Measurements from ENCODE around the gene HERPUD1.

- TF ChIP-seq FOXS1 (CRISPR knock-in tag; IDR thresholded peaks at IDR 0.05) (no peak), RNF2 (IDR thresholded peaks at IDR 0.05; ENCODE audit: borderline replicate concordance, low read depth) (no peak), CTCF (IDR thresholded peaks at IDR 0.05) (no peak), EP300 (IDR thresholded peaks at IDR 0.05) (no peak), PHF8 (IDR thresholded peaks at IDR 0.05; ENCODE audit: borderline replicate concordance, low read depth) (no peak), POLR2A (IDR thresholded peaks at IDR 0.05; ENCODE audit: low read length) (no peak), FOSL2 (IDR thresholded peaks at IDR 0.05) (no peak), FOSL2 (CRISPR knock-in tag; IDR thresholded peaks at IDR 0.05) (no peak), MYC (IDR thresholded peaks at IDR 0.05; ENCODE audit: borderline replicate concordance, low read length) (no peak), RAD21 (conservative IDR thresholded peaks at IDR 0.05 in 1 of 2, IDR thresholded peaks at IDR 0.05 in 1 of 2) (no peak), PBX3 (IDR thresholded peaks at IDR 0.05) (no peak), RFX5 (IDR thresholded peaks at IDR 0.05) (no peak), SREBF2 (IDR thresholded peaks at IDR 0.05) (no peak)
These were observed 34.7 kb upstream of the HERPUD1 start for GRCh38 chr16:56897026-56897799.
